Peyer's patch (tissue), 4 donors: Measurements from ENCODE around the gene TTC28. TPM values are rescaled to one million over a fixed set of nuclear protein-coding genes. Genes with fewer than 3 reads are reported as not detected.

Experiments used
- DNase-seq, 3 donors: peaks; one replicate each; pipeline ENCODE4 v3.0.0-alpha.2; 2017 to 2019
- H3K27ac ChIP-seq, 4 donors: fragments of 200-600 bp; sonication (generic); one replicate each; pipeline ENCODE4 v1.5.1; 2016 to 2019
- H3K27me3 ChIP-seq, 2 donors: fragments of 200-600 bp; sonication (generic); one replicate each; pipeline ENCODE4 v1.5.1; 2019
- H3K36me3 ChIP-seq, 3 donors: fragments of 200-600 bp; sonication (generic); one replicate each; pipeline ENCODE4 v1.5.1; 2016 to 2019
- H3K4me1 ChIP-seq, 4 donors: fragments of 200-600 bp; sonication (generic); one replicate each; pipeline ENCODE4 v1.5.1; 2016 to 2019
- H3K4me3 ChIP-seq, 4 donors: fragments of 200-600 bp; sonication (generic); 1 replicate in 3 of 4; 2 replicates in 1 of 4; pipeline ENCODE4 v1.5.1; 2016 to 2019; ENCODE audit warnings: mild to moderate bottlenecking in 1 of 4
- H3K9me3 ChIP-seq, 4 donors: fragments of 200-600 bp; sonication (generic); one replicate each; pipeline ENCODE4 v1.5.1; 2016 to 2019; ENCODE audit warnings: mild to moderate bottlenecking in 1 of 4
- POLR2A ChIP-seq, 2 donors: fragments of 450-650 bp; IDR thresholded peaks; one replicate each; pipeline ENCODE4 v1.5.1; 2017; ENCODE audit warnings: antibody characterized with exemption in 2 of 2, mild to moderate bottlenecking in 2 of 2, moderate library complexity in 2 of 2
- total RNA-seq, 4 donors: library from RNA; depleted of rRNA; stranded (reverse); fragments of >200 nt; gene quantifications; one replicate each; pipeline ENCODE4 v1.1.0, GENCODE V29; 2016
- TF ChIP-seq, protein P1 (sequence below), 6 experiments: fragments of 450-650 bp in 4 of 6; fragments of 200-600 bp in 2 of 6; sonication (generic) in 1 of 6; IDR thresholded peaks; one replicate each; pipeline ENCODE4 v1.5.1; 2017 to 2019; ENCODE audit warnings: antibody characterized with exemption in 6 of 6, mild to moderate bottlenecking in 3 of 6, moderate library complexity in 1 of 6

The TTC28 gene
- total RNA-seq, 4 donors from 2014 or later = 9.1 to 46.4 (median 35.2) TPM

DNA sequence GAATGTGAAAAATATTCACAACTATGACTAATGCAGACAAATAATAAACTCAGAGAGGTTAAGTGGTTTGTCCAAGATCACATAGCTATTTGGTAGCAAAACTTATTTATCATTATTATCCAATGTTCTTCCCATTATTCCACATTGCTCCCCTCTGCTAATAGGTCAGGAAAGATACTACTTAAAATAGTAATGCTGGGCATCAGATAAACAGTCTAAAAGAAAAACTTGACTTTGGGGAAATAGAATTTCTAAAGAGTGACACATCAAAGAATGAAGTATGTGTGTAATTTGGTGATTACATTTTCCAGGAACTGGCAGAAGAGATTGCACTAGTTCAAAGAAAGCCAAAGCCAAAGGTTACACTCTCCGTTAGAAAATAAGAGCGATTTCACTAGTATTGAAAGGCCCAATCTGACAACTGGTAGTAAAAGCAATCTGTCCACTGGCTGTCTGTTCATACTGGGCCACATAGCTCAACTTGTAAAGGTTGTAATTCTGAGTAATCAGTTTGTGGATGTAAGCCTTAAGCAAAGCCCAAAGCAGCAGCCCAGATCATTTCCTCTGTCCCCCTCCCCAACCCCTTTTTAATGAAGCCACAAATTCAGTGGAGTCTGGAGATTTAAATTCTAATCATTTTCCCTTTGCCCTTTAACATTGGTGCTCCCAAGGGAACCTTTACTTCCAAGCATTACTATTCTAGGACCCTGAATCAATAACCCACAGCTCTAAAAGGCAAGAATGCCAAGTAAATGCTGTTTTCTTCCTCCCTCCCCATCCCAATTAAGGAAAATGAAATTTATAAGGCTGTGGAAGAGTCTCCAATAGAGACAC, 283.5 kb downstream of the TTC28 start:
- H3K36me3 ChIP-seq = no peaks in the 10 kb centered on the region
- no peaks in the 10 kb centered on the region for H3K27me3 ChIP-seq
- no peak overlapping the region for H3K4me3 ChIP-seq
- H3K27ac ChIP-seq = no peak overlapping the region
- no peak for DNase-seq
- peaks cover 0 to 9% (median 0%) of the 10 kb centered on the region in 4 donors for H3K4me1 ChIP-seq
- no peaks in the 10 kb centered on the region for H3K9me3 ChIP-seq
- TF ChIP-seq POLR2A (IDR thresholded peaks at IDR 0.05) = no peak
- TF ChIP-seq, protein P1, sequence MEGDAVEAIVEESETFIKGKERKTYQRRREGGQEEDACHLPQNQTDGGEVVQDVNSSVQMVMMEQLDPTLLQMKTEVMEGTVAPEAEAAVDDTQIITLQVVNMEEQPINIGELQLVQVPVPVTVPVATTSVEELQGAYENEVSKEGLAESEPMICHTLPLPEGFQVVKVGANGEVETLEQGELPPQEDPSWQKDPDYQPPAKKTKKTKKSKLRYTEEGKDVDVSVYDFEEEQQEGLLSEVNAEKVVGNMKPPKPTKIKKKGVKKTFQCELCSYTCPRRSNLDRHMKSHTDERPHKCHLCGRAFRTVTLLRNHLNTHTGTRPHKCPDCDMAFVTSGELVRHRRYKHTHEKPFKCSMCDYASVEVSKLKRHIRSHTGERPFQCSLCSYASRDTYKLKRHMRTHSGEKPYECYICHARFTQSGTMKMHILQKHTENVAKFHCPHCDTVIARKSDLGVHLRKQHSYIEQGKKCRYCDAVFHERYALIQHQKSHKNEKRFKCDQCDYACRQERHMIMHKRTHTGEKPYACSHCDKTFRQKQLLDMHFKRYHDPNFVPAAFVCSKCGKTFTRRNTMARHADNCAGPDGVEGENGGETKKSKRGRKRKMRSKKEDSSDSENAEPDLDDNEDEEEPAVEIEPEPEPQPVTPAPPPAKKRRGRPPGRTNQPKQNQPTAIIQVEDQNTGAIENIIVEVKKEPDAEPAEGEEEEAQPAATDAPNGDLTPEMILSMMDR (IDR thresholded peaks at IDR 0.05) = no peak

DNA sequence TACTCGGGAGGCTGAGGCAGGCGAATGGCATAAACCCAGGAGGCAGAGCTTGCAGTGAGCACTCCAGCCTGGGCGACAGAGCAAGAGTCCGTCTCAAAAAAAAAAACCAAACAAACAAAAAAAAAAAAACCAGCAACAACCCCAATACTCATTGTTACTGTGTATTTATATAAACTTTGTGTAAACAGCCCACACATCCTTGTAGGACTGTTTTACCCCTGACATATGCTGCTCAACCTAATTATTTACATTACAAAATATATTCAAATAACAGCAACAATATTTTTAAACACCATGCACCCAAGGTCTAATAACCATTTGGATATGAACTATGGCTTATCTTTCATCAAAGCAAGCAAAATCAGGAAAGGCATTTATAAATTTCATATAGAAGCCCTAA, 284.1 kb downstream of the TTC28 start:
- no peak for TF ChIP-seq POLR2A (IDR thresholded peaks at IDR 0.05)
- TF ChIP-seq, protein P1 (IDR thresholded peaks at IDR 0.05) = no peak
- H3K27ac ChIP-seq = no peak overlapping the region
- no peak for DNase-seq
- H3K4me1 ChIP-seq = peaks cover 0 to 9% (median 0%) of the 10 kb centered on the region in 4 donors
- no peaks in the 10 kb centered on the region for H3K9me3 ChIP-seq
- no peaks in the 10 kb centered on the region for H3K27me3 ChIP-seq
- H3K4me3 ChIP-seq = no peak overlapping the region
- H3K36me3 ChIP-seq = no peaks in the 10 kb centered on the region

DNA sequence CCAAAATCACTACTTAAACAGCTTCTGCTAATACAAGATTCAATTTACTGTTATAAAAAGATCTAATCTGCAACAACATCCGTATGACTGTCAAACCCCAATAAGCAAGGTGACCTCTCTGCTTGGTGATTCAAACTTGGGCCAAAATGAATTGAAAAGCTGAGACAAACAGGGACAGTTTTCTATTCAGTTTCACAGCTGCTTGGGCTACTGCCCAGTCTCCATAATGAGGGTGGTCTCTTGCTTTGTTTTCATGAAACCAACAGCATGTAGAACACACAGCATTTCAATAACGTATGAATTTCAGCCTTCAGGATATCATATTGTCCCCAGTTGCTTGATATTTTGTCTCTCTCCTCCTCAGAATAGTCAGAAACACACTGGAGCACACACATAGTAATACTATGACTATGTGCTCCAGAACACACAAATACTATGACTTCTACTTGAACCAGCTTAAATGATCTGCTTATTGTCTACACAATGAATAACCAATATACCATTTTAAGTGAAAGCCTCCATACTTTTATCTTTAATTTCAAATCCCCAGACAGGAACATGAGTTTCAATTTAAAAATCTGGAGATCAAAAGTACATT, 285.0 kb downstream of the TTC28 start:
- H3K27me3 ChIP-seq = no peaks in the 10 kb centered on the region
- no peak for TF ChIP-seq POLR2A (IDR thresholded peaks at IDR 0.05)
- TF ChIP-seq, protein P1 (IDR thresholded peaks at IDR 0.05) = no peak
- no peak for DNase-seq
- H3K4me3 ChIP-seq = no peak overlapping the region
- no peak overlapping the region for H3K27ac ChIP-seq
- H3K36me3 ChIP-seq = no peaks in the 10 kb centered on the region
- H3K9me3 ChIP-seq = no peaks in the 10 kb centered on the region
- H3K4me1 ChIP-seq = peaks cover 0 to 9% (median 0%) of the 10 kb centered on the region in 4 donors

DNA sequence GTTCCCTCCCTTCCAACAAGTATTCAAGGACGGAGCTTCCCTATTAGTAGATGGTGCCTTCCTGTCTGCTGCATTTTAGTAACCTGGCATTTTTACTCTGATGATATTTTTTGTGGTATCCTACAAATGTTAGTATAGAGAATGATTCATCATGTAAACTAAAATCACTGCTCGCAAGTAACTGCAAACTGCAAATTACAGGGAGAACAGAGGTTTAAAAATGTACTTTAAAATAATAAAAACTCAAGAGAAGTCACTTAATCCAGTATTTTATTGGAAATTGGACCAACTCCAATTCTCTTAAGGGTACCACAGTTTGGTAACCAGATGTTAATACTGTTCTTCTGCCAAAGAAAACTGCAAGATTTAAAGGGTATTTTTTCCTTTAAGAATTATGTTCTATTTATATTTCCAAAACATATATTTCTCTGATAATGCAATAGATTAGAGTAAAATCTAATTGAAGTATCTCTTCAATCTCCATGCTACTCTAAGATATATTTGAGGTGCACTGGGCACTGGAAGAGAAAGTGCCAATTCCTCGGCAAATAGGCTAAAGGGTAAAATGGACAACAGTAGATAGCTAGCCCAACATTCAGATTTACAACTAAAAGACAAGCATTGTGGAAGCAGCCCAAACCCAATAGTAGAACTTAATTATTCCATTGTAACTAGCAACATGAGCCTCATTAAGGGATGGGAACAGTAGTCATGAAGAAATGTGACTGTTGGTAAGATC, 298.0 kb downstream of the TTC28 start:
- no peak for DNase-seq
- no peaks in the 10 kb centered on the region for H3K9me3 ChIP-seq
- H3K4me1 ChIP-seq = no peaks in the 10 kb centered on the region
- H3K4me3 ChIP-seq = no peak overlapping the region
- H3K36me3 ChIP-seq = no peaks in the 10 kb centered on the region
- no peak overlapping the region for H3K27ac ChIP-seq
- H3K27me3 ChIP-seq = no peaks in the 10 kb centered on the region
- no peak for TF ChIP-seq POLR2A (IDR thresholded peaks at IDR 0.05)
- TF ChIP-seq, protein P1 (IDR thresholded peaks at IDR 0.05) = no peak

DNA sequence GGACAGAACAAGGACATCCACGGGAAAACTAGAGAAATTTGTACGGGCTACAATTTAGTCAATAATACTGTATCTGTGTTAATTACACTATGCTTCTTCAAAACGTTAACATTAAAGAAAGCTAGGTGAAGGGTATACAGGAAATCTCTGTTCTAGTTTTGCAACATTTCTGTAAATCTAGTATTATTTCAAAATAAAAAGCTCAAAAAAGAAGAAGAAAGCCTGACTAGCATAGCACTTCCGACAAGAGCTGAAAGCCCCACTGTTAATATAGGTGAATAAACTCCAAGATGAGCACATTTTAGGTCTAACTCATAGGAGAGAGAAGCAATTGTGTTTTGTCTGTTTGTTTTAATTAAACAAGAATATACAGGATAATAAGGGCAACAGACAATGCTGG, 299.7 kb downstream of the TTC28 start:
- peaks cover 0 to 6% (median 0%) of the 10 kb centered on the region in 4 donors for H3K4me1 ChIP-seq
- DNase-seq = no peak
- no peaks in the 10 kb centered on the region for H3K27me3 ChIP-seq
- no peaks in the 10 kb centered on the region for H3K9me3 ChIP-seq
- no peak overlapping the region for H3K4me3 ChIP-seq
- TF ChIP-seq, protein P1 (IDR thresholded peaks at IDR 0.05) = no peak
- no peak for TF ChIP-seq POLR2A (IDR thresholded peaks at IDR 0.05)
- H3K36me3 ChIP-seq = no peaks in the 10 kb centered on the region
- no peak overlapping the region for H3K27ac ChIP-seq
